HG03095 (cell line): ENCODE results near the gene GINS3.

Experiments used
- ATAC-seq: cut with Tn5 transposase; IDR thresholded peaks from one replicate; pipeline ENCODE4 v1.9.1; 2021; ENCODE audit warnings: moderate library complexity; ENCODE audit not compliant: unreplicated experiment

The GINS3 gene

DNA sequence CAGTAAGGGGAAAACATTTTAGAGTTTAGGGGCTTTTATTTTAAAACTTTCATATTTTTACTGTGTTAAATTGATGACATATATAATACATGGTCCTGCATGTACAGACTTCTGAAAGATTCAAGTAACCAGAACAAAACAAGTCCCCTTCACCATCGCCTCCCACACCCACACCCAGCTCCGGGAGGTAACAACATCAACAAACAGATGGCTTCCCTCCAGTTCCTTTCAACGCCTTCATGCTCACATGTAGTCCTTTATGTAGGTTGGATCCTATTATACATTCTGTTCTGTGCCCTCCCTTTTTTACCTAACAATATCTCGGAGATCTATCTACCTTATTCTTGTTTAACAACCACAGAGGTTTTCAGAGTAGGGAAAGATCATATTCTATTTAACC, 30.5 kb downstream of the GINS3 start:
- no peak for ATAC-seq

DNA sequence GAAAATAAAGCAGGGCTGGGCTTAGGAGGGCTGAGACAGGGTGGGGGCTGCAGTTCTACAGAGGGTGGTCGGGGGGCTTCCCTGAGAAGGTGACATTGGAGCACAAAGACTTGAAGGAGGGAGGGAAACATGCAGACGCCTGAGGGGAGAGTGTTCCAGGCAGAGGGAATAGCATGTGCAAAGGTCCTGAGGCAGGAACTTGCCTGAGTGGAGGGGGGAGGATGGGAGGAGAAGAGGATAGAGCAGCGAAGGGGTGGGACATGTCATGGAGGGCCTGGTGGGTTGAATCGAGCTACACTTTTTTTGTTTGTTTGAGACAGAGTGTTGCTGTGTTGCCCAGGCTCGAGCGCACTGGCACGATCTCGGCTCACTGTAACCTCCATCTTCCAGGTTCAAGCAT, 33.0 kb downstream of the GINS3 start:
- no peak for ATAC-seq

DNA sequence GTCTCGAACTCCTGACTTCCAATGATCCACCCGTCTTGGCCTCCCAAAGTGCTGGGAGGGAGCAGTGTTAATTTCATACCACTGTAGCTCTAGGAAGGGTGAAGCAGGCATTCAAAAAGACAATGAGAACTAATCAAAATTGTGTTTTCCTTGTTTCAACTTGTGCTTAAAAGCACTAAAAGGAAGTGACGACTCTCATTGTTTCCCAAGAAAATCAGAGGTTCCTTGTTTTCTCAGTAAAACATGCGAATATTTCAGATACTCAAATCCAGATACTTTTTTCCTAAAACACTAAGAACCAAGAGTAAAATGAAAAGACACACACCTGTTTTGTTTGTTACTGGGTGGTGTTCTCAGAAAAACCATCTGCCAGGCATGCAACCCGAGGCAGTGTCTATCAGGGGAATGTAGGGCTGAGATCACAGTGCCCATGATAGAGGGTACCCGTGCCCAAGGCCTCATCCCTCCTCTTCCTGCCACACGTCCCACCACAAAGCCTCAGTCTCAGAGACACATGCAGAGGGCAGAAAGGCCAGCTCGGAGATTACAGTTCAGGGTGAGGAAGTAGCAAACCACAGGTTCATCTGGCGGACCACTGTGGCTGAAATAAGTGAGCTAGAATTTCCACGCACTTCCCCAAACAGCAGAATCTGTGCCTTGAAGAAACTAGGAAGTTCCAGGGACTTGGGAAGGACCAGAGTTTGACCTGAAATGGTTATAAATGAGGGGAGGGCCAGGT, 33.7 kb downstream of the GINS3 start:
- peak; percentile 84 for ATAC-seq

GRCh38 chr16:58426966-58427365, 34.7 kb downstream of the GINS3 start:
- ATAC-seq, result no peak

DNA sequence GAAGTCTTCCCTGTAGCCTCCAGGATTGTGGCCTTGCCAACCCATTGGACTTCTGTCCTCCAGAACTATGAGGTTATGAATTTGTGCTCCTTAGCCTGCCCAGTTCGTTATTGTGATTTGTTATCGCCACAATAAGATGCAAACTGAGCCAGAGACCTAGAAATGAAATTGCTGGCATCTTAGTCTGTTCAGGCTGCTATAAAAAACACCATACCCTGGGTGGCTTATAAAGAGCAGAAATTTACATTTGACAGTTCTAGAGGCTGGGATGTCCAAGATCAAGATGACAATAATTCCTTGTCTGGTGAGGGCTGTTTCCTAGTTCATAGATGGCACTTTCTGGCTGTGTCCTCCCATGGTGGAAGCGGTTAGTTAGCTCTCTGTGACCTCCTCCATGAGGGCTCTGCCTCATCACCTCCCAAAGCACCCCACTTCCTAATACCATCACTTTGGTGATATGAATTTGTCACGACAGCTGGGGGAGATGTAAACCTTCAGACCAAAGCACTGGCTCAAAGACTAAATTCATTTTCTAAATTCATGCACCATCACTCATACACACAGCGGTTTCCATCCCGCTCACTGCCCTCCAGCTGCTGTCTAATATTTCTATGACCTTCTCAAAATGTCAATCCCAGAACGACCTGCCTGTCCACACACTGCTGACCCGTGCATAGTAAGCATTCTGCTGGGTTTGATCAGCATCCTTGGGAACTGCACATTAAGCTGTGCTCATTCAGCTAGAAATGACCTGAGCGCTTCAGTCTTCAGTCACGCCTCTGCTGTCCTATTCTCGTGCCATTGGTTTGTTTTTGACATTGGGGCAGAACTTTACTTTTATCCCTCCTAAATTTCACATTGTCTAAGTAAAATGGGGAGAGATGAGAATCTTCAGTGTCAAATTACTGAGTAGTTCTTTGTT, 36.6 kb downstream of the GINS3 start:
- no peak for ATAC-seq

- ATAC-seq, result no peak
Observed at GRCh38 chr16:58430718-58431117, 38.4 kb downstream of the GINS3 start.

- ATAC-seq, result no peak
Observed at GRCh38 chr16:58433569-58433951, 41.3 kb downstream of the GINS3 start.

GRCh38 chr16:58435779-58436178, 43.5 kb downstream of the GINS3 start:
- no peak for ATAC-seq

- no peak for ATAC-seq
Observed at GRCh38 chr16:58440131-58440530, 47.9 kb downstream of the GINS3 start.

DNA sequence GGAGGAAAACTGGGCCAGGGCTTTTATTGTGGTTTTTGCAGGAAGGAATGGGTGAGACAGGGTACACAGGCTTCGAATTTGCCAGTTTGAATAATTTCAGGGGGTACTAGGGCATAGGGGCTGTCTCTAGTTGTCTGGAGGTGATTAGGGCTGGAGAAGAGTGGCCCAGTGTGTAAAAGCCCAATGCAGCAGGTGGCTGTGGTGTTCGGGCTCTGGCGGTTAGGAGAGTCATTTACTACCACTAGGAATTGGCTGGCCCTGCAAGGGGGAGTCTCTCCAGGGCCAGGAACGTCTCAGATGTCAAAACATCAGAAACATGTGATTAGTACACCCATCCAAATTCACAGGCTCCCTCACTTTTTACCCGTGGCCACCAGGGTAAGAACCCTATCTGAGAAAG, 50.3 kb downstream of the GINS3 start:
- ATAC-seq, result no peak

DNA sequence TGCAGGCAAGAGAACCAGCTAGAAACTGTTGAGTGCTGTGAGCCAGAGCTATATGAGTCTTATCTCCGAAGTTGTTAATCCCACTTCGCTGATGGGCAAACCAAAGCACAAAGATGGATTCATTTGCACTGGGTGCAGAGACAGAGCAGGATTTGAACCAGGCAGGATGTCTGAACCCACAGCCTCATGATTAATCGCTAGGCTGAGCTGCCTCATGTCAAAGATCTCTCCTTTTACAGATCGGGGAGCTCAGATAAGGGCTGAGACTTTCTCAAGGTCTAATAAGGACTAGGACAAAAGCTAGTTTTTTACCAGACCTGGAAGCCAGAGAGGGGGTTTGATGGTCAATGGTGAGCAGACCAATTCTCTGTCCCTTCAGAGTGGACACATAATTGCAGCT, 51.5 kb downstream of the GINS3 start:
- no peak for ATAC-seq

DNA sequence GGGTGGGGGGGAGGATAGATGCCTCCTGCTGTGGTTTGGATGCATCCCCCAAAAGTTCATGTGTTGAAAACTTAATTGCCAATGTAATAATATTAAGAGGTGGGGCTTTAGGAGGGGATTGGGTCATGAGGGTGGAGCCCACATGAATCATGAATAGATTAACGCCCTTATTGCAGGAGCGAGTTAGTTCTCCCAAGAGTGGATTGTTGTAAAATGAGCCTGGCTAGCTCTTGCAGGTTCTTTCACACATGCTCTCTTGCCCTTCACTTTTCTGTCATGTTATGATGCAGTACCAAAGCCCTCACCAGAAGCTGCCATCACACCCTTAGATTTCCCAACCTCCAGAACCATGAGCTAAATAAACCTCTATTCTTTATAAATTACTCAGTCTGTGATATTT, 52.0 kb downstream of the GINS3 start:
- no peak for ATAC-seq

GRCh38 chr16:58448890-58449289, 56.6 kb downstream of the GINS3 start:
- no peak for ATAC-seq

- no peak for ATAC-seq
Observed at GRCh38 chr16:58449306-58449705, 57.0 kb downstream of the GINS3 start.

- no peak for ATAC-seq
Observed at GRCh38 chr16:58449768-58450167, 57.5 kb downstream of the GINS3 start.

DNA sequence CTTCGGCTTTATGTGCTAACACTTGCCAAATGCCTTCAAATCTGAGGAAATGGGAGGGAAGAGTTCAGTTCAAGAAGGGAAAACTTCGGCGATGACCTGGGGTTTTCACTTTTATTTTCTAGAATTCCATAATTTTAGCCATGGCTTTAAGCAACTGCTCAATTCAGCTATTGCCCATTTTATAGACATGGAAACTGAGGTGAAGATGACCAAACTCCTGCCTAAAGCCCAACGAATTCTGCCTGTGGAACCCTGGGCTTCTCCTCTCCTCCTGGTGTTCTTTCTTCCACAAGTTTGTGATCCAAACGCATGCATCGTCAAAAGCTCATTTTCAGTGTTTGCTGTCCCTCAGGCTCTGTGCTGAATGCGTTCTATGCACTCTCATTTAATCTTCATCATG, 58.3 kb downstream of the GINS3 start:
- no peak for ATAC-seq

DNA sequence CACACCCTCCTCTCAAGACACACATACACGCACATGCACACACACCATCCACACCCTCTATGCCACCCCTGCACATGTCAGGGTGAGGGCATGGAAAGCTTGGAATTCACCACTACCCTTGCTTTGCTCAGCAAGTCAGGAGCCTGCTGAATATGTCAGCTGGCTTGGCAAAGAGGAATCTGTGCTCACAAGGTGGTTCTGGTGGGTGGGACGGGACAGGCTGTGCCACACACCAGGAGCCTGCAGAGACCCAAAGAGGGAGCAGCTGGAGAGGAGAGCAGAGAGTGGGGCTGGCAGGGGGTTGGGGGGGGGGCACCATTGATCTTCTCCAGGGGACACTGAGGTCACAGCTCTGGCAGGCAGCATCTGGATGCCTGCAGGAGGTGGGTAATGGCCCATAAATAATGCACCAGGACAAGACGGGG, 59.0 kb downstream of the GINS3 start:
- ATAC-seq, result no peak

DNA sequence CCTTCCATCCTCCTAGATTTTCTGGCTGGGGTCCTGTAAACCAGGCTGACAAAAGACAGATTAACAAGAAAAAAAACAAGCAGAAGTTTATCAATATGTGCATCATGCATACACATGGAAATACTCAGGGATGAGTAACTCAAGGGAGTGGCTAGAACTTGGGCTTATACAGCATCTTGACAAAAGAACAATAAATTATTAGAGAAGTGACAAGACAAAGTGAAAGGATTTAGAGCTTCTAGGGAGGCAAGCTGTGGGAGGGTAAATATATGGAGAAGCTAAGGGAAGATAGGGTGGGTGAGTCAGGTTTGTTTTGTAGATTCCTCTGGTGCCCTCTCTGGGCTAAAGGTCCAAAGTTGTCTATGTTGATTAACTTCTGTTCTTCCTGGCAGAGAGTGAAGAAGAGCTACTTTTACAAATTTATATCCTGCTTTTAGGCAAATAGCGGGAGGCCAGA, 59.7 kb downstream of the GINS3 start:
- no peak for ATAC-seq

- no peak for ATAC-seq
Observed at GRCh38 chr16:58452640-58453039, 60.4 kb downstream of the GINS3 start.

DNA sequence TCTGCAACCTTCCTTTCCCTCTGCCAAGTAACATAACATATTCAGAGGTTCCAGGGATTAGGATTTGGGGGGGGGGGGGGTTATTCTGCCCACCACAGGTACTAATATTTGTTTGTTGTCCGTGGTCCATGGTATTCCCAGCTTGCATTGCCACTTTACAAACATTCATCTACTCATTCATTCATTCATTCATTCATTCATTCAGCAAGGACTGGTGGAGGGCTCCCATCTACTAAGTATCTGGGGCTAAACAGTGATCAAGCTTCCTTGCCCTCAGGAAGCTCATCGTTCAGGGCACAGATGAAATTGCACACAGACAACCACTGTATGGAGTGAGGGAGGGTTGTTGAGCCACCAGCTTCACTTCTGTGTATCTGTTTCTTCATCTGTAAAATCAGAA, 61.9 kb downstream of the GINS3 start:
- no peak for ATAC-seq

DNA sequence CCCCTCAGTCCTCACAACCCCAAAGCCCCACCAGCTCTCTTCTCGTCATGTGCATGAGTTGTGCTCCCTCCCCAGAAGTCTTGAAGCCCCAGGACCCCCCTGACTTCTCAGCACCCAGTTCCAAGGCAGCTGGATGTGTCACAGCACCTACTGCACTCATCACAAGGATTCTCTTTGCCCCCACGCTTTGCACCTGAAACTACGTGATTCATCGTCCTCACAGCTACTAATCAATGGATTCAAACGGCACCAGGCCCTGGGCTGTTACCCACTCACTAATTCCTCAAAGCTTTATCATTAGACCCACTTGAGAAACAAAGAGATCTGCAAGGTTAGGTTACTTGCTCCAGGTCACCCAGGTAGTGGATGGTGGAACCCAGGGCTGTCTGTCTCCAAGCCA, 62.6 kb downstream of the GINS3 start:
- no peak for ATAC-seq
